Activated CD8-positive, alpha-beta T cell treated with anti-CD3 and anti-CD28 coated beads, Interleukin-2, amount 10 ng/mL, durations not matched to agents 7 days and 5 days (primary cell): ENCODE data around the gene ZFYVE1. TPM values are rescaled to one million over a fixed set of nuclear protein-coding genes. Genes with fewer than 3 reads are reported as not detected.
"Not testable (repeated sequence)": the region's sequence is repeated elsewhere in the genome, so short reads cannot be mapped to it uniquely, and the experiment has no call there.

ENCODE experiments used
- ATAC-seq: fragments of 150-1000 bp; cut with Tn5 transposase; one replicate; pipeline ENCODE4 v1.10.0; 2021; ENCODE audit warnings: moderate library complexity
- CTCF ChIA-PET: fragments of 350-600 bp; sonication (Branson Sonifier 250); formaldehyde crosslinking; loops from one replicate; lab custom pipeline; 2021; ENCODE audit warnings: antibody characterized with exemption; lab: Charles Lee
- POLR2A ChIA-PET: fragments of 350-600 bp; sonication (Branson Sonifier 250); formaldehyde crosslinking; loops from one replicate; lab custom pipeline; 2021; ENCODE audit warnings: antibody characterized with exemption; lab: Charles Lee
- DNase-seq: peaks from one replicate; pipeline ENCODE4 v3.0.0-alpha.2; 2020
- H3K27ac Mint-ChIP-seq: one replicate; pipeline ENCODE4 v1.8.0; 2021; ENCODE audit warnings: mild to moderate bottlenecking, mixed read lengths
- H3K27me3 Mint-ChIP-seq: one replicate; pipeline ENCODE4 v1.8.0; 2021; ENCODE audit warnings: low read depth, mixed read lengths
- H3K36me3 Mint-ChIP-seq: one replicate; pipeline ENCODE4 v1.8.0; 2021; ENCODE audit warnings: low read depth, mixed read lengths
- H3K4me1 Mint-ChIP-seq: one replicate; pipeline ENCODE4 v1.8.0; 2021; ENCODE audit warnings: low read depth, mixed read lengths
- H3K4me3 Mint-ChIP-seq: one replicate; pipeline ENCODE4 v1.8.0; 2021; ENCODE audit warnings: mild to moderate bottlenecking, mixed read lengths
- H3K9me3 Mint-ChIP-seq: one replicate; pipeline ENCODE4 v1.8.0; 2022; ENCODE audit warnings: mixed read lengths; ENCODE audit not compliant: insufficient read depth
- total RNA-seq, 2 experiments: library from RNA; stranded (reverse); gene quantifications; one replicate each; pipeline ENCODE4 v1.2.3, GENCODE V29; 2021

The ZFYVE1 gene
- total RNA-seq, 2 experiments from 2014 or later = 10.5 to 12.7 TPM

GRCh38 chr14:72957213-72957612, 69.7 kb downstream of the ZFYVE1 start:
- no peaks in the 10 kb centered on the region for H3K27me3 Mint-ChIP-seq
- no peak overlapping the region for H3K27ac Mint-ChIP-seq
- no peaks in the 10 kb centered on the region for H3K9me3 Mint-ChIP-seq
- CTCF ChIA-PET = interaction anchor here (1.1 to 2.0 kb wide), 2 partner anchors 9 to 443 kb away, joined by 3 to 10 read pairs; no protein-coding TSS in a partner anchor
- DNase-seq = no peak
- POLR2A ChIA-PET = interaction anchor here (0.6 kb wide), 1 partner anchor 17 kb away, joined by 3 read pairs; no protein-coding TSS in a partner anchor
- no peak for ATAC-seq
- peaks cover 46% of the 10 kb centered on the region for H3K36me3 Mint-ChIP-seq
- H3K4me1 Mint-ChIP-seq = no peaks in the 10 kb centered on the region
- no peak overlapping the region for H3K4me3 Mint-ChIP-seq

DNA sequence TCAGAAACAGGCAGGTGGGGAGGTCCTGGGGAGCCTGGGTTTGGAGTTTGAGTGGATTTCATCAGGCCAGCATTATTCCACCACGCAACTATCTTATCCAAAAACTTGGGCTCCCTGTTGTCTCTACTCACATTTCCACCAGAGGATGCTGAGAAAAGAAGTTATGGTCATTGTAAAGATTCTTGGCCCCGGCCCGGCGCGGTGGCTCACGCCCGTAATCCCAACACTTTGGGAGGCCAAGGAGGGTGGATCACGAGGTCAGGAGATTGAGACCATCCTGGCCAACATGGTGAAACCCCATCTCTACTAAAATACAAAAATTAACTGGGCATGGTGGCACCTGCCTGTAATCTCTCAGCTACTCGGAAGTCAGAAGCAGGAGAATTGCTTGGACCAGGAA, 70.2 kb downstream of the ZFYVE1 start:
- H3K36me3 Mint-ChIP-seq = peaks cover 45% of the 10 kb centered on the region
- H3K27me3 Mint-ChIP-seq, DNase-seq, H3K4me1 Mint-ChIP-seq, POLR2A ChIA-PET, H3K9me3 Mint-ChIP-seq, H3K4me3 Mint-ChIP-seq, H3K27ac Mint-ChIP-seq, ATAC-seq: not testable (repeated sequence)
- CTCF ChIA-PET = interaction anchor here (1.1 to 2.0 kb wide), 2 partner anchors 9 to 443 kb away, joined by 3 to 10 read pairs; no protein-coding TSS in a partner anchor

DNA sequence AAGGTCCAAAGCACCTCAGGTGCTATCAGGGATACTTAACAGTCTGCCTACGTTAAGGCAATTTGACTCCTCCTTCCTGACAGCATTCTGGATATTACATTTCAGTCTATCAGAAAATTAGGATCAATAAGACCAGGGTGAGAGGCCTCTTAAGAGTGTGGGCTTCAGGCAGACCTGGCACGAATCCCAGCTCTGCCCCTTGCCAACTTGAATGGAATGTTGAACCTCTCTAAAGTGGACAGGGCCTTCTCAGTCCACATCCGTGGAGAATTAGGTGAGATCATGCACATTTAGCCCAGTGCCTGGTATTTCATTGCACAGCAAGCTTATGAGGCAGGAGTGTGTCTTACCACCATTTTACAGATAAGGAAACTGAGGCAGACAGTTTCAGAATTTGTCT, 74.7 kb downstream of the ZFYVE1 start:
- Mint-ChIP-seq H3K36me3 (peaks cover 37% of the 10 kb centered on the region), H3K27me3 (no peaks in the 10 kb centered on the region), H3K4me1 (peaks cover 14% of the 10 kb centered on the region), H3K9me3 (no peaks in the 10 kb centered on the region), H3K27ac (no peak overlapping the region), H3K4me3 (no peak overlapping the region)
- no peak for ATAC-seq
- no peak for DNase-seq
- ChIA-PET CTCF (interaction anchor here (1.8 kb wide), 1 partner anchor 438 kb away, joined by 5 read pairs; no protein-coding TSS in a partner anchor), POLR2A (interaction anchor here (0.6 kb wide), 1 partner anchor 28 kb away, joined by 3 read pairs; no protein-coding TSS in a partner anchor)

DNA sequence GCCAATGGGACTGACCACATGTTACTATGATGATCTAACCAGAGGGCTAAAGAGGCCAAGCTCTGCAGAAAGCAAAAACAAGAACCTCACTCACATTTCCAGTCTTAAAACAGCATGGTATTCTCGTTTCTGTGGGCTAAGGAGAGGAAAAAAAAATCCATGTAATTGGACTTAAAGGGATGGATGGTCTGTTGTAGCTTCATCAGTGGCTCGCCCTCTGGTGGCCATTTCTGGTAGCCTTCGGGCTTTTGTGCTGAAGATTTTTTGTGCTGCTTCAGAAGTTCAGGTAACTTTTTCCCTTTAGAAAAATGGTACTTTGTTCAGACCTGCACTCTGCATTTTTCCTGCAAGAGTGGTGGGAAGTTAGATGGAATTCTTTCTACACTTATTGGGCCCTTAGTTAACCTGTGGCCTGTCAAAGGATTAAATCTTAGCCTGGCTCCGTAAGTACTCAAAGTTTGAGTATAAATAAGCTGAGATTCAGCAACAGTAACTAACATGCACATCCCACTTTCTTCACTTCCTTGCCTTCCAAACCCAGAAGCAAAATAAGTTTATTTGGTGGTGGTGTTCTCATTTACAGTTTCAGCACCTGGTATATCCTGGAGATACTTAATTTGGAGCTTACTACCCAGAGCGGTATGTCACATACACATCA, 78.3 kb downstream of the ZFYVE1 start:
- H3K36me3 Mint-ChIP-seq = peaks cover 38% of the 10 kb centered on the region
- peak; percentile 78 for DNase-seq
- peaks cover 21% of the 10 kb centered on the region for H3K4me1 Mint-ChIP-seq
- peak; percentile 42 for ATAC-seq
- no peaks in the 10 kb centered on the region for H3K27me3 Mint-ChIP-seq
- H3K4me3 Mint-ChIP-seq = no peak overlapping the region
- ChIA-PET POLR2A (interaction anchor here (0.7 kb wide), 1 partner anchor 21 kb away, joined by 3 read pairs; no protein-coding TSS in a partner anchor), CTCF (interaction anchor here (0.7 to 4.3 kb wide), 35 partner anchors 9 to 630 kb away, joined by 3 to 113 read pairs (median 4); partner anchors contain the start of genes DCAF4, RBM25 and ZFYVE1)
- H3K9me3 Mint-ChIP-seq = no peaks in the 10 kb centered on the region
- peak overlapping the region; percentile 13 for H3K27ac Mint-ChIP-seq

- Mint-ChIP-seq H3K9me3 (no peaks in the 10 kb centered on the region), H3K27me3 (no peaks in the 10 kb centered on the region), H3K4me1 (peaks cover 21% of the 10 kb centered on the region), H3K4me3 (no peak overlapping the region), H3K36me3 (peaks cover 40% of the 10 kb centered on the region), H3K27ac (no peak overlapping the region)
- DNase-seq (no peak), ATAC-seq (peak; percentile 43)
- ChIA-PET POLR2A (no interaction called here), CTCF (interaction anchor here (0.7 to 4.3 kb wide), 16 partner anchors 10 to 451 kb away, joined by 3 to 113 read pairs (median 8); partner anchors contain the start of genes DCAF4, RBM25 and ZFYVE1)
Observed at GRCh38 chr14:72947366-72948160, 79.3 kb downstream of the ZFYVE1 start.

- Mint-ChIP-seq H3K36me3 (peaks cover 39% of the 10 kb centered on the region), H3K9me3 (no peaks in the 10 kb centered on the region), H3K27me3 (no peaks in the 10 kb centered on the region), H3K27ac (no peak overlapping the region), H3K4me3 (no peak overlapping the region), H3K4me1 (peaks cover 21% of the 10 kb centered on the region)
- DNase-seq (no peak), ATAC-seq (no peak)
- POLR2A ChIA-PET = no interaction called here
- CTCF ChIA-PET = interaction anchor here (4.3 kb wide), 1 partner anchor 431 kb away, joined by 113 read pairs; no protein-coding TSS in a partner anchor
Observed at GRCh38 chr14:72946491-72946890, 80.4 kb downstream of the ZFYVE1 start.

GRCh38 chr14:72945356-72946027, 81.4 kb downstream of the ZFYVE1 start:
- peaks cover 21% of the 10 kb centered on the region for H3K4me1 Mint-ChIP-seq
- ChIA-PET POLR2A (no interaction called here), CTCF (interaction anchor here (4.3 kb wide), 1 partner anchor 430 kb away, joined by 113 read pairs; no protein-coding TSS in a partner anchor)
- no peaks in the 10 kb centered on the region for H3K9me3 Mint-ChIP-seq
- H3K4me3 Mint-ChIP-seq = no peak overlapping the region
- no peak for DNase-seq
- no peak for ATAC-seq
- no peak overlapping the region for H3K27ac Mint-ChIP-seq
- no peaks in the 10 kb centered on the region for H3K27me3 Mint-ChIP-seq
- H3K36me3 Mint-ChIP-seq = peaks cover 39% of the 10 kb centered on the region

DNA sequence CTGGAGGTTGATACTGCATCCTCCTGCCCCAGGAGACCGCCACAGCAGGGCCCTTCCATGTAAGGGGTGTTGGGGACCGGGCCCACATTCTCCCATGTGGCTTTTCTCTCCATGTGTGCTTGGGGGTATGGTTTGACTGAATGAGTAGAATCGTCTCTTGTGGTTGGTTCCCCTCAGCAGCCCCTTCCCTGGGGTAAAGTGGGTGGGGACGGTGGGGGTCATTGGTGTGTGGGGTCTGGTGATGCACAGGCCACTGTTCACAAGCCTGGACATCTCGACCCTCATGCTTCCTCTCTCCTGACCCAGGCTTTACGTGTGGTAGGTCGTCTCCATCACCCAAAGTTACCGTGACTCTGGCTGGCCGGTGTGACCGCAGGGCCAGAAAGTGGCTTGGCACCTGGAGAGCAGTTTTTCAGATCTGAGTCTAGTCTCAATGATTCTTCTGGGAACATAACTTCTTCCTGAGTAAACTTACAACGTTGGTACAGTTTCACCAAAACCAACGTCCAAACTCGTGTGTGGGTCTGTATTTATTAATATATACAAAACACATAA, 83.0 kb downstream of the ZFYVE1 start:
- Mint-ChIP-seq H3K27me3 (no peaks in the 10 kb centered on the region), H3K27ac (no peak overlapping the region), H3K4me1 (peaks cover 21% of the 10 kb centered on the region), H3K4me3 (no peak overlapping the region), H3K9me3 (no peaks in the 10 kb centered on the region), H3K36me3 (peaks cover 52% of the 10 kb centered on the region)
- DNase-seq (no peak), ATAC-seq (no peak)
- CTCF ChIA-PET = no interaction called here
- POLR2A ChIA-PET = no interaction called here

DNA sequence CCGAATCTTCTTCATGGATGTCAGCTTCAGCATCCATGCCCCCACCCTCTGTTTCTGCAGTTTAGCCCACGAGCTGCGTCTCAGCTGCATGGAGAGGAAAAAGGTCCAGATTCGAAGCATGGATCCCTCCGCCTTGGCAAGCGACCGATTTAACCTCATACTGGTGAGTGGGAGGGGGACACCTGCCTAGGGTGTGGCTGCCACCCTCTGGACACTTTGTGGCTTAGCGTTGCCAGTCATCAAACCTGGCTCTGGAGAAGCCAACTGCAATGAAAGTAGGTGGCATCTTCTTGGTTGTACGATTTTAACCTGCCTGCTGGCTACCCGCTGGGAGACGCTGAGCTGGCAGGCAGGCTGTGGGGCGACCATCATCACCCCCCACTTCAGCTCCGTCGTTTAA, 84.0 kb downstream of the ZFYVE1 start:
- no peaks in the 10 kb centered on the region for H3K27me3 Mint-ChIP-seq
- no peak overlapping the region for H3K27ac Mint-ChIP-seq
- ATAC-seq (no peak), DNase-seq (no peak)
- POLR2A ChIA-PET = no interaction called here
- H3K9me3 Mint-ChIP-seq = no peaks in the 10 kb centered on the region
- peaks cover 48% of the 10 kb centered on the region for H3K36me3 Mint-ChIP-seq
- no peak overlapping the region for H3K4me3 Mint-ChIP-seq
- CTCF ChIA-PET = no interaction called here
- peaks cover 20% of the 10 kb centered on the region for H3K4me1 Mint-ChIP-seq

DNA sequence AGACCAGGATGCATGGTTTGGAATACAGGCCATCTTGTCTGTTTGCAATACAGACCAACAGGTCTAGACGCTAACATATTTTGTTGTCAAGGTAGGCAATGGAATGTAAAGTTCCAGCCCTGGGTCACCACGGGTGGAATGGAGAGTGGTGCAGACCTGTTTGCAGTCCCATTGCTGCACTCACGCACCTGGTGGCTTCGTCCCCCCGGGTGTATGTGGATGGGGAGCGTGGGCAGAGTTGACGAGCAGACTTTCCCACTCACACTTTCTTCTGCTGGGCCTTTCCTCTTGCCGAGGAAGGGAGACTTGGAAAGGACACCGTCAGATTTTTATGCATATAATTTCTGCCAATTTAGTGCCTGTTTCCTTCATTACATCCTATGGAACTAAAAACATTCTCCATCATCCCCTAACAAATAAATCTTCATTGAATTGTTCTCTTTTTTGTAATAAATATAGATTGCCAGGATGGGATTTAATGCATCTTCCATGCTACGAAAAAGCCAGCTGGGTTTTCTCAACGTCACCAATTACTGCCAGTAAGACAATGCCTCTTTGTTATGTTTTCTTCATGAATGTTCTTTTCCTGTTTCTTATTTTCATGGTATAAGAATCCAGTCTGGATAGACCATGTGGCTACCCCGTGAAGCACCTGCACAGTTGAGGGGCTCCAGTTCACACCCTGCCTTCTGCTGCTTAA, 85.5 kb downstream of the ZFYVE1 start:
- CTCF ChIA-PET = no interaction called here
- H3K4me3 Mint-ChIP-seq = no peak overlapping the region
- peaks cover 51% of the 10 kb centered on the region for H3K36me3 Mint-ChIP-seq
- peaks cover 20% of the 10 kb centered on the region for H3K4me1 Mint-ChIP-seq
- no peak overlapping the region for H3K27ac Mint-ChIP-seq
- no peaks in the 10 kb centered on the region for H3K9me3 Mint-ChIP-seq
- ATAC-seq (no peak), DNase-seq (no peak)
- H3K27me3 Mint-ChIP-seq = no peaks in the 10 kb centered on the region
- POLR2A ChIA-PET = no interaction called here

DNA sequence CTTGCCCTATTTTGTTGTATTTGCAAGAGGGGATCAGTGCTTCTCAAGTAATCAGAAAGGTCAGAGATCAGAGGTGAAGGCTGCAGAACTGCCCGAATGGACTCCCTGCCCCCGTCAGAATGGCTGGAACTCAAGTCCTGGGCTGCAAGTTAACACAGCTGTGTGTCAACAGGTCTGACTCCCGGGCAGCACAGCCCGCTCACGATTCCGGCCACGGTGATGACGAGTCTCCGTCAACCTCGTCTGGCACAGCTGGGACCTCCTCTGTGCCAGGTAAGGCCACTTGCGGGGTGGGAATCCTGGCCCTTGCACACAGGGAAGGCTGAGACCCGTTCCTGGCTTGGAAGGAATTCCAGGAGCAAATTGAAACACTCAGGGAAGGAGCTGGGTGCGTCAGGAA, 87.3 kb downstream of the ZFYVE1 start:
- Mint-ChIP-seq H3K36me3 (peaks cover 42% of the 10 kb centered on the region), H3K4me1 (peaks cover 22% of the 10 kb centered on the region), H3K27me3 (no peaks in the 10 kb centered on the region), H3K4me3 (no peak overlapping the region), H3K9me3 (no peaks in the 10 kb centered on the region), H3K27ac (no peak overlapping the region)
- CTCF ChIA-PET = interaction anchor here (5.1 kb wide), 1 partner anchor 9 kb away, joined by 41 read pairs; no protein-coding TSS in a partner anchor
- POLR2A ChIA-PET = no interaction called here
- DNase-seq (no peak), ATAC-seq (no peak)
